Fibroblast of mammary gland (primary cell): ENCODE results near the gene RAB27B.

Source experiments
- DNase-seq: peaks from one replicate; pipeline ENCODE4 v3.0.0-alpha.2; 2010; ENCODE audit warnings: low read depth
- H3K4me3 ChIP-seq: 2 replicates; pipeline ENCODE4 v1.5.1; 2011; ENCODE audit warnings: low read depth, mild to moderate bottlenecking, low read length, moderate library complexity; ENCODE audit not compliant: control insufficient read depth
- CTCF ChIP-seq: conservative IDR thresholded peaks from 2 replicates; pipeline ENCODE4 v1.5.1; 2011; ENCODE audit warnings: low read depth, low read length, inconsistent platforms; ENCODE audit not compliant: control insufficient read depth, insufficient read depth

Gene RAB27B

GRCh38 chr18:54900290-54900689, 72.0 kb downstream of the RAB27B start:
- no peak for TF ChIP-seq CTCF
- H3K4me3 ChIP-seq: no peak overlapping the region
- no peak for DNase-seq

GRCh38 chr18:54904581-54904980, 76.3 kb downstream of the RAB27B start:
- no peak for DNase-seq
- no peak for TF ChIP-seq CTCF
- no peak overlapping the region for H3K4me3 ChIP-seq

GRCh38 chr18:54905629-54906028, 77.4 kb downstream of the RAB27B start:
- no peak overlapping the region for H3K4me3 ChIP-seq
- no peak for DNase-seq
- no peak for TF ChIP-seq CTCF

GRCh38 chr18:54906331-54907185, 78.3 kb downstream of the RAB27B start:
- peak; percentile 6 for DNase-seq
- TF ChIP-seq CTCF: no peak

GRCh38 chr18:54909538-54909937, 81.3 kb downstream of the RAB27B start:
- TF ChIP-seq CTCF: no peak
- H3K4me3 ChIP-seq: no peak overlapping the region
- no peak for DNase-seq

More at GRCh38 chr18:54906331-54907185, 78.3 kb downstream of the RAB27B start:
- H3K4me3 ChIP-seq: no peak overlapping the region

GRCh38 chr18:54910161-54910919, 82.1 kb downstream of the RAB27B start:
- no peak overlapping the region for H3K4me3 ChIP-seq
- no peak for TF ChIP-seq CTCF
- no peak for DNase-seq
